GM12878 (cell line): ENCODE data around the gene ASB10. TPM values are rescaled to one million over a fixed set of nuclear protein-coding genes. Genes with fewer than 3 reads are reported as not detected.

ENCODE experiments used
- ATAC-seq: fragments of 200-7000 bp; cut with Tn5 transposase; 3 replicates; pipeline ENCODE4 v1.9.1; 2020; ENCODE audit warnings: mild to moderate bottlenecking, moderate library complexity
- BruUV-seq: library from RNA; stranded (reverse); fragments of 400-500 nt; replicated peaks from 2 replicates; lab custom pipeline; 2021; lab: Mats Ljungman, UMichigan
- CTCF ChIA-PET: fragments of 300-600 bp; sonication (Branson Sonifier 250); formaldehyde crosslinking; extraction: SDS; loops from one replicate; lab custom pipeline; 2021; ENCODE audit warnings: inconsistent platforms; lab: Yijun Ruan, JAX
- POLR2A ChIA-PET: fragments of 350-600 bp; formaldehyde crosslinking; extraction: SDS; loops from one replicate; lab custom pipeline; 2021; ENCODE audit warnings: inconsistent platforms; lab: Charles Lee
- RAD21 ChIA-PET: fragments of 300-600 bp; sonication (Branson Sonifier 250); formaldehyde crosslinking; loops from one replicate; lab custom pipeline; 2023; ENCODE audit warnings: antibody characterized with exemption; ENCODE audit not compliant: unreplicated experiment; lab: Charles Lee
- SMC1A ChIA-PET: fragments of 300-600 bp; sonication (Branson Sonifier 250); formaldehyde crosslinking; loops from one replicate; lab custom pipeline; 2023; ENCODE audit not compliant: unreplicated experiment, uncharacterized antibody; lab: Charles Lee
- DNase-seq: peaks from one replicate; pipeline ENCODE4 v3.0.0-alpha.2; 2011; ENCODE audit warnings: low read depth, low spot score
- FAIRE-seq: peaks from 3 replicates; lab custom pipeline; 2011; peaks lifted over from hg19 to GRCh38; lab: Jason Lieb, UNC
- H2AFZ ChIP-seq: 2 replicates; pipeline ENCODE4 v1.6.0; 2011; ENCODE audit warnings: low read depth, low read length, control low read depth; ENCODE audit not compliant: control insufficient read depth
- H3K27ac ChIP-seq: 2 replicates; pipeline ENCODE4 v1.5.1; 2011; ENCODE audit warnings: control low read depth; ENCODE audit not compliant: control insufficient read depth, insufficient read depth
- H3K27me3 ChIP-seq, 2 experiments: replicated peaks in 1 of 2; 2 replicates each; pipeline versions ENCODE4 v1.6.0 to v1.6.1; 2011; ENCODE audit warnings: low read length in 1 of 2; ENCODE audit not compliant: control insufficient read depth in 2 of 2, insufficient read depth in 2 of 2
- H3K36me3 ChIP-seq, 2 experiments: 2 replicates each; pipeline ENCODE4 v1.5.1; 2011; ENCODE audit warnings: low read length in 1 of 2; ENCODE audit not compliant: control insufficient read depth in 2 of 2, insufficient read depth in 2 of 2
- H3K4me1 ChIP-seq: 2 replicates; pipeline ENCODE4 v1.6.1; 2011; ENCODE audit warnings: mild to moderate bottlenecking, low read length, moderate library complexity, mixed read lengths; ENCODE audit not compliant: control insufficient read depth, insufficient read depth
- H3K4me2 ChIP-seq: 2 replicates; pipeline ENCODE4 v1.6.0; 2011; ENCODE audit warnings: control low read depth; ENCODE audit not compliant: control insufficient read depth, insufficient read depth
- H3K4me3 ChIP-seq: fragments of 200-600 bp; sonication (generic); 2 replicates; pipeline ENCODE4 v1.5.1; 2016
- H3K79me2 ChIP-seq: 2 replicates; pipeline ENCODE4 v1.6.0; 2011; ENCODE audit warnings: low read length; ENCODE audit not compliant: control insufficient read depth, insufficient read depth
- H3K9ac ChIP-seq: 2 replicates; pipeline ENCODE4 v1.8.0; 2011; ENCODE audit warnings: low read length, control low read depth, mixed read lengths; ENCODE audit not compliant: control insufficient read depth, insufficient read depth
- H3K9me3 ChIP-seq: replicated peaks from 3 replicates; pipeline ENCODE4 v1.5.1; 2011; ENCODE audit warnings: mild to moderate bottlenecking, low read length; ENCODE audit not compliant: control insufficient read depth, insufficient read depth
- H4K20me1 ChIP-seq: 2 replicates; pipeline ENCODE4 v1.6.0; 2011; ENCODE audit not compliant: control insufficient read depth, insufficient read depth
- ATF7 ChIP-seq: fragments of 450-650 bp; IDR thresholded peaks from 2 replicates; pipeline ENCODE4 v1.6.1; 2016; ENCODE audit warnings: low read depth, mild to moderate bottlenecking
- CREB1 ChIP-seq: IDR thresholded peaks from 2 replicates; pipeline ENCODE4 v1.6.1; 2012; ENCODE audit warnings: low read depth, mild to moderate bottlenecking, inconsistent platforms
- EGR1 ChIP-seq, 2 experiments: IDR thresholded peaks; 1 replicate in 1 of 2; 2 replicates in 1 of 2; pipeline ENCODE4 v1.6.1; 2011 to 2012; ENCODE audit warnings: low read depth in 2 of 2, low read length in 2 of 2, borderline replicate concordance in 1 of 2, mild to moderate bottlenecking in 1 of 2, moderate library complexity in 1 of 2
- FOXM1 ChIP-seq: IDR thresholded peaks from 2 replicates; pipeline ENCODE4 v1.6.1; 2012; ENCODE audit warnings: low read depth, mild to moderate bottlenecking, inconsistent platforms, low read length, moderate library complexity
- KDM1A ChIP-seq: fragments of 200-600 bp; sonication (generic); IDR thresholded peaks from 2 replicates; pipeline ENCODE4 v1.6.1; 2016; ENCODE audit warnings: borderline replicate concordance
- MAX ChIP-seq: IDR thresholded peaks from 2 replicates; pipeline ENCODE4 v1.6.1; 2012; ENCODE audit warnings: low read depth, low read length, improper control_type of control experiment
- MTA2 ChIP-seq: fragments of 450-650 bp; IDR thresholded peaks from 2 replicates; pipeline ENCODE4 v1.6.1; 2016; ENCODE audit warnings: low read depth, mild to moderate bottlenecking, moderate library complexity
- NRF1 ChIP-seq: conservative IDR thresholded peaks from 2 replicates; pipeline ENCODE4 v1.6.1; 2011; ENCODE audit warnings: mild to moderate bottlenecking, low read depth, low read length, improper control_type of control experiment
- PAX8 ChIP-seq: fragments of 450-650 bp; IDR thresholded peaks from 2 replicates; pipeline ENCODE4 v1.6.1; 2017; ENCODE audit warnings: mild to moderate bottlenecking, moderate library complexity
- POLR2A ChIP-seq: IDR thresholded peaks from 2 replicates; pipeline ENCODE4 v1.6.1; 2011; ENCODE audit warnings: low read depth, mild to moderate bottlenecking, low read length
- RAD21 ChIP-seq: IDR thresholded peaks from 2 replicates; pipeline ENCODE4 v1.6.1; 2011; ENCODE audit warnings: mild to moderate bottlenecking, low read depth, low read length, moderate library complexity; ENCODE audit not compliant: insufficient read depth
- SIN3A ChIP-seq: IDR thresholded peaks from 2 replicates; pipeline ENCODE4 v1.6.1; 2012; ENCODE audit warnings: low read depth, low read length, improper control_type of control experiment
- SMAD5 ChIP-seq: IDR thresholded peaks from 2 replicates; pipeline ENCODE4 v1.6.1; 2016; ENCODE audit warnings: antibody characterized with exemption, low read depth
- SPI1 ChIP-seq: IDR thresholded peaks from 2 replicates; pipeline ENCODE4 v1.6.1; 2011; ENCODE audit warnings: low read depth, mild to moderate bottlenecking, low read length, moderate library complexity, borderline replicate concordance; ENCODE audit not compliant: insufficient read depth
- SUZ12 ChIP-seq: fragments of 200-600 bp; sonication (generic); IDR thresholded peaks from one replicate; pipeline ENCODE4 v1.6.1; 2018; ENCODE audit warnings: antibody characterized with exemption, mild to moderate bottlenecking; ENCODE audit not compliant: unreplicated experiment
- ZBTB4 ChIP-seq: fragments of 450-650 bp; formaldehyde crosslinking; IDR thresholded peaks from 2 replicates; pipeline ENCODE4 v1.4.0; 2022; ENCODE audit warnings: mild to moderate bottlenecking, moderate library complexity
- ZZZ3 ChIP-seq: IDR thresholded peaks from 2 replicates; pipeline ENCODE4 v1.6.1; 2011; ENCODE audit warnings: low read depth; ENCODE audit not compliant: control insufficient read depth, insufficient read length
- WGBS: methylation state at CpG from one replicate; pipeline ENCODE4 v1.1.6; 2016; ENCODE audit warnings: low lambda C conversion rate; ENCODE audit not compliant: insufficient replicate concordance, insufficient coverage; ENCODE audit errors: missing lambda C conversion rate; 5-methylcytosine and 5-hydroxymethylcytosine counted together
- in situ Hi-C: fragments of 300-500 bp; cut with MboI; formaldehyde crosslinking; loops from 9 replicates; pipeline ENCODE4 v1.14.3; 2018; ENCODE audit warnings: mixed read lengths
- intact Hi-C: fragments of 100-400 bp; cut with micrococcal nuclease; formaldehyde crosslinking; loops from one replicate; pipeline ENCODE4 v1.14.2; 2022; ENCODE audit not compliant: unreplicated experiment
- polyA plus RNA-seq, 11 experiments: library from polyadenylated mRNA; depleted of rRNA in 4 of 11; unstranded in 6 of 11; stranded (reverse) in 5 of 11; fragments of >200 nt; fragmentation: Nextera tagmentation in 4 of 11; fragmentation: Illumina TruSeq in 1 of 11; extraction: Ambion mirVana in 4 of 11; extraction: Trizol in 1 of 11; gene quantifications; 1 replicate in 1 of 11; 2 replicates in 10 of 11; pipeline versions ENCODE4 v1.2.1 to v1.2.3, GENCODE V29; 2011 to 2016; ENCODE audit warnings: inconsistent platforms in 2 of 11, missing spikeins in 2 of 11, low read depth in 1 of 11
- total RNA-seq, 4 experiments: library from RNA; depleted of rRNA in 3 of 4; stranded (reverse); fragments of >200 nt in 3 of 4; fragmentation: Illumina TruSeq in 1 of 4; extraction: Trizol in 1 of 4; gene quantifications; 2 replicates each; pipeline versions ENCODE4 v1.2.1 to v1.2.3, GENCODE V29; 2013 to 2021

ASB10 gene
- total and polyA plus RNA-seq, 10 of the 15 experiments (the other 5 are each of a cell fraction or from before 2014, with no cell fraction given): not detected

- ChIA-PET SMC1A (no interaction called here), POLR2A (no interaction called here), RAD21 (no interaction called here), CTCF (interaction anchor here (1.3 kb wide), 1 partner anchor 10 kb away, joined by 3 read pairs; no protein-coding TSS in a partner anchor)
- Histone ChIP-seq H3K4me1 (no peaks in the 10 kb centered on the region), H4K20me1 (no peaks in the 10 kb centered on the region), H3K36me3 (peaks cover 3 to 11% of the 10 kb centered on the region in 2 experiments; a peak in 3 of 4 replicates), H3K27ac (no peak overlapping the region), H2AFZ (no peak overlapping the region), H3K9me3 (no peaks in the 10 kb centered on the region), H3K27me3 (no peaks in the 10 kb centered on the region), H3K4me2 (no peak overlapping the region), H3K9ac (no peak overlapping the region), H3K4me3 (no peak overlapping the region), H3K79me2 (no peaks in the 10 kb centered on the region)
- no peak for TF ChIP-seq EGR1 (IDR thresholded peaks at IDR 0.05; ENCODE audit: borderline replicate concordance in 1 of 2, low read depth in 2 of 2, low read length in 2 of 2)
- TF ChIP-seq SUZ12: no peak
- TF ChIP-seq RAD21: no peak
- no peak for TF ChIP-seq KDM1A
- intact Hi-C loops: no loop called here
- FAIRE-seq: no peak
- no peak for DNase-seq
- in situ Hi-C loops: no loop called here
- 96% methylated on average over 13 of the region's 13 CpGs for WGBS
- no TSS peak for BruUV-seq
- no peak for ATAC-seq
Measured at GRCh38 chr7:151131224-151131591, 55.8 kb downstream of the ASB10 start.

DNA sequence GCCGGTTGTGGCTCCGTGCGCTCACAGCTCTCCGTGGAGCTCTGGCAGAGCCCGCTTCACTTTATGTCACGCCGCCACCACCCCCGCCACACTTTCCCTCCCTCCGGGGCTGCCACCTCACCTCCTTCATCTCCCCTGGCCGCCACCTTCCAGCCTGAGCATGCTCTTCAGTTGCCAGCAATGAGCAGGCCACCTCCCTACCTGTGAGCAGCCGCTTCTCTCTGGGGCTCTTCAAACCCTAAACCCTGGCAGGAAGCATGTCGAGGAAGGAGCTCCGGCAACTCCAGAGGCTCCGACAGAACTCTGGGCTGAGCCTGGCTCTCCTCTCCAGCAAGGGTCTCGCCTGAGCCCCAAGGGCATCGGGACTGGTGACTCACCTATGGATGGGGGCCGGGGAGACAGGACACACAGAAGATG, 56.3 kb downstream of the ASB10 start:
- FAIRE-seq (no peak), DNase-seq (no peak), ATAC-seq (no peak)
- Histone ChIP-seq H3K4me1 (no peaks in the 10 kb centered on the region), H3K4me2 (no peak overlapping the region), H3K9me3 (no peaks in the 10 kb centered on the region), H3K79me2 (no peaks in the 10 kb centered on the region), H2AFZ (no peak overlapping the region), H3K27ac (no peak overlapping the region), H4K20me1 (no peaks in the 10 kb centered on the region), H3K9ac (no peak overlapping the region), H3K4me3 (no peak overlapping the region), H3K27me3 (no peaks in the 10 kb centered on the region), H3K36me3 (peaks cover 3 to 11% of the 10 kb centered on the region in 2 experiments; a peak in 3 of 4 replicates)
- SMC1A ChIA-PET: no interaction called here
- 96% methylated on average over 17 of the region's 17 CpGs for WGBS
- CTCF ChIA-PET: interaction anchor here (1.3 kb wide), 1 partner anchor 10 kb away, joined by 3 read pairs; no protein-coding TSS in a partner anchor
- RAD21 ChIA-PET: no interaction called here
- no TSS peak for BruUV-seq
- in situ Hi-C loops: no loop called here
- intact Hi-C loops: no loop called here
- POLR2A ChIA-PET: no interaction called here
- TF ChIP-seq CREB1 (no peak), FOXM1 (no peak), NRF1 (no peak), PAX8 (no peak), SMAD5 (no peak), MTA2 (no peak), MAX (no peak), POLR2A (no peak), SIN3A (no peak), ZZZ3 (no peak), ATF7 (no peak), ZBTB4 (no peak), SPI1 (no peak), KDM1A (no peak)
